Activated naive CD8-positive, alpha-beta T cell (primary cell): ENCODE measurements around the gene TNFSF12.

Experiments
- H3K27ac Mint-ChIP-seq: one replicate; pipeline ENCODE4 v1.8.0; 2021; ENCODE audit warnings: mixed read lengths
- H3K27me3 Mint-ChIP-seq: one replicate; pipeline ENCODE4 v1.8.0; 2021; ENCODE audit warnings: mixed read lengths
- H3K36me3 Mint-ChIP-seq: one replicate; pipeline ENCODE4 v1.8.0; 2021; ENCODE audit warnings: mixed read lengths
- H3K4me1 Mint-ChIP-seq: one replicate; pipeline ENCODE4 v1.8.0; 2021; ENCODE audit warnings: low read depth, mixed read lengths
- H3K4me3 Mint-ChIP-seq: one replicate; pipeline ENCODE4 v1.8.0; 2021; ENCODE audit warnings: mild to moderate bottlenecking, mixed read lengths
- H3K9me3 Mint-ChIP-seq: one replicate; pipeline ENCODE4 v1.8.0; 2021; ENCODE audit warnings: low read depth, mixed read lengths

Gene TNFSF12

DNA sequence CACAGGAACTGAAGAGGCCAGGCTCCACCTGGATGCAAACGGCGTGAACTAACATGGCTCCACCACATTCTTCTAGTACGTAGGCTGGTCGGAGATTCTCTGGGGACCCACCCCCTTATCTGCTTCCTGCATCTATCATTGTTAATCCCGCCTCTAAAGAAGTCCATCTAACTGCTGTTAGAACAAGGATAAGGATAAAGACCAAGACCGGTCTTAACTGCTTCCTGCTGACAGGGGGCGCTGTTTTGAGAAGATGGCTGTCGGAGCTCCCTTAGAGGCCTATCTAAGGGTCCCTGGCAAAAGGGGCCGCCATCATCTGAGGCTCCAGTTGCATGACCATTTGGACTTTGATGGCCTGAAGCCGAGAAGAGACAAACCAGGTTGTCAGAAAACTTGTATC is 25.8 kb upstream of the TNFSF12 start:
- Mint-ChIP-seq H3K36me3 (no peaks in the 10 kb centered on the region), H3K9me3 (no peaks in the 10 kb centered on the region), H3K27ac (no peak overlapping the region), H3K4me1 (peaks cover 3% of the 10 kb centered on the region), H3K4me3 (no peak overlapping the region), H3K27me3 (no peaks in the 10 kb centered on the region)

DNA sequence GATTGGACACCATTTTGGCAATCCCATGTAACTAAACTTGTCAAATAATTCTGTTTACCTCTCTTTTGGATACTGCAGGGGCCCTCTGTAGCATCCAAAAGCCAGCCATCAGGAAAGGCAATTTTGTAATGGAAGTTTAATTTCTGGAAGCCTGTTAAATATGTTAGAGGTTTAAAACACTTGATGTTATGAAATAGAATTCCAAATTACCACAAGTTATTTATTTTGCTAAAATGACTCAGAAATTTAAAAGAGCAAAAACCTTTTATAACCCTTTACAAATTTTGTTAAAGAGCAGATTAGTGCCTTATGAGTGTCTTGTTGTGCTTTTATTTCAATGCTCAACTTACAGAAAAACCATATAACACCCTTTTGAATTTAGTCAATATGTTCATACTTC is 20.0 kb upstream of the TNFSF12 start:
- Mint-ChIP-seq H3K27me3 (no peaks in the 10 kb centered on the region), H3K36me3 (no peaks in the 10 kb centered on the region), H3K9me3 (no peaks in the 10 kb centered on the region), H3K4me3 (no peak overlapping the region), H3K27ac (no peak overlapping the region), H3K4me1 (no peaks in the 10 kb centered on the region)

DNA sequence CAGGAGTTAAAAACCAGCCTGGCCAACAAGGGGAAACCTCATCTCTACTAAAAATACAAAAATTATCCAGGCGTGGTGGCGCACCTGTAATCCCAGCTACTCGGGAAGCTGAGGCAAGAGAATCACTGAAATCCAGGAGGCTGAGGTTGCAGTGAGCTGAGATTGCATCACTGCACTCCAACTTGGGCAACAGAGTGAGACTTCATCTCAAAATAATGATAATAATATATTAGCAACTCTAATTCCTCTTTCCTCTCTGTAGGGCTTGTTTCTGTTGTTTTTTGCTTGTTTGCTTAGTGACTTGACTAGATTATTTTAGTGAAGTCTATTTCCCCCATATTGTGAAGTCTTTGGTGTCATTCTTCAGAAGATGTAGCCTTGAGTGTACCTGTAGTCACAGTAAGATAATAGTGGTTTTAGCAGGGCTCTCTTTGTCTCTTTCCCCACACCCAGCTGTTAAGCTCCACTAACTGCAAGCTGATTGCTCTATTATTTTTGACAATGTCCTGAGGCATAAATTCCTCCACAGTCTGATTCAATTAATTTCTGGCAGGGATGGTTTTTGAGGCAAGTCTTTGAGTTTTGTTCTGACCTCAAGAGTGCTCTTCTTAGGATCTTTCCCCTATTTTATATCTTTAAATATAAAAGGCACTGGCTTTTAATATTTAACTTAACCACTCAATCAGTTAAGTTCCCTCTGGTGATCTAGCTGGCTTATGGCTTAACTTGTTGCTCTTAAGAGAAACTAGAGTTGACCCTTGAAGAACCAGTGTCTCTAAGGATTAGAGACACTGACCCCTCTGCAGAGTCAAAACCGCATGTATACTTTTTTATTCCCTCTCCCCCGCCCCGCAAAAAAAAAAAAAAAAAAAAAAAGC is 18.6 kb upstream of the TNFSF12 start:
- Mint-ChIP-seq H3K36me3 (no peaks in the 10 kb centered on the region), H3K4me1 (no peaks in the 10 kb centered on the region), H3K9me3 (no peaks in the 10 kb centered on the region), H3K27ac (no peak overlapping the region), H3K27me3 (no peaks in the 10 kb centered on the region), H3K4me3 (no peak overlapping the region)

DNA sequence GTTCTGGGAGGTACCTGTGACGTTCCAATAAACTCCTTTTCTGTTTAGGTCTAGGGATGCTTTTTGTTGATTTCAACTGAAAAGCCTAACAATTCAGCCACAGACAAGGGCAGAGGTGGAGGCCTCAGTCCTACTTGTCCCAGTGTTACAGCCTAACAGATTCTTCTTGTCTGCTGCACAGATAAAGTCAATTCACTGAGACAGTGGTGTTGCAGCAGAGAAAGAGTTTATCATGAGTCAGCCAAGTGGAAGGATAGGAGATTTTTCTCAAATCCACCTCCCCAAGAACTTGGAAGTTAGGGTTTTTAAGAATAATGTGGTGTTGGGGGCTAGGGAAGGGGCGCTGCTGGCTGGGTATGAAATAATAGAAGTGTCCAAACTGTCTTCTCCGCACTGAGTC is 10.8 kb upstream of the TNFSF12 start:
- no peaks in the 10 kb centered on the region for H3K36me3 Mint-ChIP-seq
- no peak overlapping the region for H3K27ac Mint-ChIP-seq
- no peaks in the 10 kb centered on the region for H3K27me3 Mint-ChIP-seq
- no peaks in the 10 kb centered on the region for H3K9me3 Mint-ChIP-seq
- H3K4me1 Mint-ChIP-seq = no peaks in the 10 kb centered on the region
- H3K4me3 Mint-ChIP-seq = no peak overlapping the region

DNA sequence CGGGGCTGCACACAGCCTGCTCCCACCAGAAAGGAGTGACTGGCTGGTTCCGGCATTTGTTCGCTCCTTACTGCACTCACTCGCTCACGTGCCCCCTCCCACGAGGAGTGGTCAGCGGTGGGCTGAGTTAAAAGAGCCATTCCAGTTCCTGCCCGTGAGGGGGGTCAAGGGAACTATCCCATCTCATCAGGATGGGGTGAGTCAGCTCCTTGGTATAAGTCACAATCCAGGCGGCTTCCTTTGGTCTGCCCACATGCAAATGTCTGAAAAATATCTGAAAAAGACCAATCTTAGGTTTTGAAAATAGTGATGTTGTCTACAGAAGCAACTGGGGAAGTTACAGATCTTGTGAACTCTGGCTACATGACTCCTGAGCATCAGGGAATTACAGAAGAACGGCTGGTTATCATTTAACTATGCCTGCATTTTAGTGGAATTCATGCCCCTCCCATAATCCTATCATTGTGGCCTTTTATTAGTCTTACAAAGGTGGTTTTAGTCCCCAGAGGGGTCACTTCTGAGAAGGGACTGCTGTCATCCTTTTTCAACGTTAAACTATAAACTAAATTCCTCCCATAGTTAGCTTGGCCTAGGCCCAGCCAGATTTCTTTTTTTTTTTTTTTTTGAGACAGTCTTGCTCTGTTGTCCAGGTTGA is 9.8 kb upstream of the TNFSF12 start:
- Mint-ChIP-seq H3K27me3 (no peaks in the 10 kb centered on the region), H3K27ac (no peak overlapping the region), H3K36me3 (no peaks in the 10 kb centered on the region), H3K4me1 (no peaks in the 10 kb centered on the region), H3K4me3 (no peak overlapping the region), H3K9me3 (no peaks in the 10 kb centered on the region)

DNA sequence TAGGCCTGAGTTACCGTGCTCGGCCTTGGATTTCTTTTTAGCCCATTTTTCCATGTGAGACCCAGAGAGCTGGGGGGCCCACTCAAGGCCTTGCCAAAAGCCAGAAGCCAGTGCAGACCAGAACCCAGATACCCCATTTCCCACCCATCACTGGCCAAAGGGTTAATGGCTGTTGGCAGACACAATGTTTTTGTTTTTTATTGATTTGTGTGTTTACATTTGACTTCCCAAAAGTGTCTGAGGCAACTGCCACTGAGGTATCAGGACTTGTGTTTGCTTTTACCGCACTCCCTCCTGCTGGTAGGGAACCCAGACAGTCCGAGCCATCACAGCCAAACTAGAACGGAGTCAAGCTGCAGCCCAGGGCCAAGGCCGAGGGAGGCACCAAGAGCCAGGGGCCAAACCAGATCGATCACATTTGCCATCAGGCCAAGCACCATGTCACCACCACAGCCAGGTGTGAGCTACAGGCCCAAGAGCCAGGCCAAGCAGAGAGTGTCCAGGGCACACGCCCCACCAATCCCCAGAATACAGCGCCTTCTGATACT is 7.7 kb upstream of the TNFSF12 start:
- H3K27me3 Mint-ChIP-seq = no peaks in the 10 kb centered on the region
- no peaks in the 10 kb centered on the region for H3K36me3 Mint-ChIP-seq
- H3K4me3 Mint-ChIP-seq = no peak overlapping the region
- no peaks in the 10 kb centered on the region for H3K9me3 Mint-ChIP-seq
- H3K27ac Mint-ChIP-seq = no peak overlapping the region
- H3K4me1 Mint-ChIP-seq = no peaks in the 10 kb centered on the region

DNA sequence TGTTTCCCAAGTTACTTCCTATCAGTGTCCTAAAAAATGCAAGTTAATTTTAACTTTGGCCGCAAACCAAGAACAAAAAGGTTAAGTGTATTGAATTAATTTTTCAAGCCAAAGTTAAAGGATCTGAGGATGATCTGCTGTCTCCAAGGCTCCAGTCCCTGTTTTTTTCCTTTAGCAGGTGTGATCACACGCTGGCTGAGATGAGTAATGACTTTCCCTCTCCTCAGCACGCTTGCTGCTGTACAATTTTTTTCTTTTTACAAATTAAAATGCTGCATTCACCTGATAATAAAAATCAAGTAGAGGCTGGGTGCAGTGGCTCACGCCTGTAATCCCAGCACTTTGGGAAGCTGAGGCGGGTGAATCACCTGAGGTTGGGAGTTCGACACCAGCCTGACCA is 3.9 kb upstream of the TNFSF12 start:
- H3K27ac Mint-ChIP-seq = no peak overlapping the region
- H3K4me1 Mint-ChIP-seq = peaks cover 17% of the 10 kb centered on the region
- no peaks in the 10 kb centered on the region for H3K9me3 Mint-ChIP-seq

DNA sequence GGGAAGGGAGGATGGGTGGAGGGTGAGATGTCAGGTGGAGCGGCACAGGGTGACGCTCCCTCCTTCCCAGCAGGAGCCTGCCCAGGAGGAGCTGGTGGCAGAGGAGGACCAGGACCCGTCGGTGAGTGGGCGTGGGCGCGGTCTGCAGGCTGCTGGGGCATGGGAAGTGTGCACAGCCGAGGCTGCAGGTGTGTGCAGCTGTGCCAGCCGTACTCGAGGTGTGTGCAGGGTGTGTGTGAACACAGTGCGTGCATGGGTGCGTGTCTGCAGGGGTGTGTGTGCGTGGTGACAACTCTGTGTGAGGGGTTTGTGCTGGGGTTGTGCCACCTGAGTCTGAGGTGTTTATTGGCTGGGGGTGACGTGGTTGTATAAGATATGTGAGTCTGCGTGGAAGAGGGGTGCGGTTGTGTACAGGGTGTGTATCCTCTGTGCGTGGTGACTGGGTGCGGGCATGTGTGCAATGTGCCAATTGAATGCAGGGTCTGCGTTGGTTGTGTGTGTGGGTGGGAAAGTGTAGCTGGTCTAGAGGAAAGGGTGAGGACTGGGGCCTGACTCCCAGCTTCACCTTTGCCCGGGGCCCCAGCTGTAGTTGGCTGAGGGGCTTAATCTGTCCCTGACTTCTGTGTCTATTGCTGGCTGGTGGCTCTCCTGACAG is 670 bp downstream of the TNFSF12 start:
- H3K4me3 Mint-ChIP-seq = peak overlapping the region; percentile 90
- H3K4me1 Mint-ChIP-seq = peaks cover 55% of the 10 kb centered on the region
- no peaks in the 10 kb centered on the region for H3K36me3 Mint-ChIP-seq
- H3K27ac Mint-ChIP-seq = peak overlapping the region; percentile 87
- H3K9me3 Mint-ChIP-seq = no peaks in the 10 kb centered on the region
- H3K27me3 Mint-ChIP-seq = no peaks in the 10 kb centered on the region

More for the DNA sequence above, 3.9 kb upstream of the TNFSF12 start:
- no peak overlapping the region for H3K4me3 Mint-ChIP-seq
- no peaks in the 10 kb centered on the region for H3K36me3 Mint-ChIP-seq
- H3K27me3 Mint-ChIP-seq = no peaks in the 10 kb centered on the region

DNA sequence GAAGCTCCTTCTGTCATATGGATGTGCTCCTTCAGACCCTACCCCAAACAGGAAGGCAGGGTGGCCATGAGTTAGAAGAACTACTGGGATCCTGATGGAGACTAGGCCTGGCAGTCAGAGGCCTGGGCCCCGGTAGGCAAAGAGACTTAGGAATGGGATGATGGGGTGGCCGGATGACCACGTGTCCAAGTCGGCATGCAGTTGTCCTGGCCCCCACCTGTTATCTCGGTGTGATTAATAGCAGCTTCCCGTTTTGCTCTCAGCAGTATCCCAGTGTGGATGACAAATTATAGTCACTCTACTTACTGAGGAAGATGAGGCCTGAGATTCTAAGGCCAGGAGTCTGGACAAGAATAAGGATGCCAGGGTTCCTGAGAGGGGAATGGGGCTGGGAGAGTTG is 1.5 kb downstream of the TNFSF12 start:
- Mint-ChIP-seq H3K36me3 (no peaks in the 10 kb centered on the region), H3K27ac (peak overlapping the region; percentile 61), H3K9me3 (no peaks in the 10 kb centered on the region), H3K4me1 (peaks cover 61% of the 10 kb centered on the region), H3K27me3 (no peaks in the 10 kb centered on the region), H3K4me3 (peak overlapping the region; percentile 20)

DNA sequence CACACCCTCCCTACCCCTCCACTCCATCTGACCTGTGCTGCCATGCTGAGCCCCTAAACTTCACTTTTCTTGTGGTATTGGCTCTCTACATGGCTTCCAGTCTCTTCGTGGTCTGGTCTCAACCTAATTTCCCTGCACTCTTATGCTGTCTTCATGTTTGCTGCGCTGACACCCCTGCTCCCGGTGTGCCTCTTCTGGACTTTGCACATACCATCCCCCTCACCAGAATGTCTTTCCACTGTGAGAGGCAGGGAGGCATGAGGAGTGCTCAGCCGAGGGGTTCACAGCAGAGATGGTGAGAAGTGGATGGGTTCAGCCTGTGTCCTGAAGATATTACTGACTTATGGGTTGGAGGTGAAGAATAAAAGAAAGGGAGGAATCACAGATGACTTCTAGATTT is 2.5 kb downstream of the TNFSF12 start:
- no peaks in the 10 kb centered on the region for H3K9me3 Mint-ChIP-seq
- peak overlapping the region; percentile 44 for H3K4me3 Mint-ChIP-seq
- no peaks in the 10 kb centered on the region for H3K27me3 Mint-ChIP-seq
- H3K27ac Mint-ChIP-seq = peak overlapping the region; percentile 62
- peaks cover 67% of the 10 kb centered on the region for H3K4me1 Mint-ChIP-seq
- H3K36me3 Mint-ChIP-seq = no peaks in the 10 kb centered on the region

DNA sequence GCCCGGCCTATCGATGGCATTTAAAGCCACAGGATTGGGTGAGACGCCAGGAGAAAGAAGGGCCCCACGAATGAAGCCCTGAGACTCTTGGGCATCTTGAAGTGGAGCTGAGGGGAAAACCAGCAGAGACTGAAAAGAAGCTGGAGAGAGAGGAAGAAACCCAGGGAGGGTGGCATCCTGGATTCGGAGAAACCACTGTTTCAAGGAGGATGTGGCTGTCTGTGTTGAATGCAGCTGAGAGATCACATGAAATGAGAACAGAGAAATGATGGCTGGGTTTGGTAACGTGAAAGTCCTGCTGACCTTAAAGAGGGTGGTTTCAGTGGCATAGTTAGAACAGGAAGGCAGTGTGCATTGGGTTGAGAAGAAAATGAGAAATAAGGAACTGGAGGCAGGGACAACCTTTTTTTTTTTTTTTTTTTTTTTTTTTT is 3.8 kb downstream of the TNFSF12 start:
- H3K27ac Mint-ChIP-seq = peak overlapping the region; percentile 87

DNA sequence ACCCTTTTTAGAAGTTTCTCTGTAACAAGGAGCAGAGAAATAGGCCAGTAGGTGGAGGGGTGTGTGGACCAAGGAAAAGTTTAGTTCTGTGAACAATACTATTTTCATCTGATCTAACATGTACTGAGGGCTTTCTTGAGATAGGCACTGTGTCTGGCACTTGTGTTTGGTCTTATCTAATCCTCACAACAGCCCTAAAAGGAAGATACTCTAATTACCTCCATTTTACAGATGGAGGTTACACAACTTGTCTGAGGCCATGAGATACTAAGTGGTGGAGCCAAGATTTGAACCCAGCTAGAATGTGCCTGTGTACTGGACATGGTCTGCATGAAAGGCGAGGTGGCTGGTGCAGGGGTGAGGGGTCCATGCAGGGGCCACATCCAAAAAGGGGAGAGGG is 4.5 kb downstream of the TNFSF12 start:
- peak overlapping the region; percentile 86 for H3K27ac Mint-ChIP-seq
- H3K4me1 Mint-ChIP-seq = peaks cover 69% of the 10 kb centered on the region
- H3K9me3 Mint-ChIP-seq = no peaks in the 10 kb centered on the region
- no peaks in the 10 kb centered on the region for H3K27me3 Mint-ChIP-seq
- no peaks in the 10 kb centered on the region for H3K36me3 Mint-ChIP-seq
- H3K4me3 Mint-ChIP-seq = peak overlapping the region; percentile 49

More for the DNA sequence above, 3.8 kb downstream of the TNFSF12 start:
- Mint-ChIP-seq H3K27me3 (no peaks in the 10 kb centered on the region), H3K9me3 (no peaks in the 10 kb centered on the region), H3K36me3 (no peaks in the 10 kb centered on the region), H3K4me1 (peaks cover 68% of the 10 kb centered on the region), H3K4me3 (peak overlapping the region; percentile 65)

DNA sequence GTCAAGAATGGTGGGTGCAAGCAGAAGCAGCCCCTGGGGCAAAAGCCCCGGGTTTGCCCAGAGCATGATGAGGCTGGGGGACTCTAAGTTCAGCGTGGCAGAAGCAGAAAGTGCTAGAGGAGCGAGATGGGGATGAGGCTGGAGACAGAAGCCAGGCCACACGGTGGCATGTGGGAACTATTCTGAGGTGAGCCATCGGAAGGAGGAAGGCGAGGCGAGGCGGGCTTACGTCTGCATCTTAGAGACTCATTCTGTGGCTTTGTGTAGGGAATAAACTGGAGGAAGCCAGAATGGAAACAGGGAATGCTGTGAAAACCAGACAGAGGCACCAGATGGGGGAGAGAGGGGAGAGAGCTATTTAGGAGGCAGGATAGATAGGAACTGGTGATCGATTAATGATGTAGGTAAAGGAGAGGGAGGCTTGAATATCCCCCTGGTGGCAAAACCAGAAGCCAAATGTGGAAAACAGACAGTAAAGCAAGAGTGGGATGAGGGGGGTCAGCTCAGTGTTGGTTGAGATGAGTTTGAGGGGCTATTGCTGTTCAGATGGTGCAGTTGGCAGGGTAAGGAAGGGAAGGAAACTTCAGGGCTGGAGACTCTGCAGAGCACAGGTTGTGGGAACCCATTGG is 6.6 kb downstream of the TNFSF12 start:
- H3K4me1 Mint-ChIP-seq = peaks cover 71% of the 10 kb centered on the region
- H3K27me3 Mint-ChIP-seq = no peaks in the 10 kb centered on the region
- H3K4me3 Mint-ChIP-seq = no peak overlapping the region
- no peaks in the 10 kb centered on the region for H3K9me3 Mint-ChIP-seq
- H3K36me3 Mint-ChIP-seq = no peaks in the 10 kb centered on the region
- H3K27ac Mint-ChIP-seq = peak overlapping the region; percentile 90

DNA sequence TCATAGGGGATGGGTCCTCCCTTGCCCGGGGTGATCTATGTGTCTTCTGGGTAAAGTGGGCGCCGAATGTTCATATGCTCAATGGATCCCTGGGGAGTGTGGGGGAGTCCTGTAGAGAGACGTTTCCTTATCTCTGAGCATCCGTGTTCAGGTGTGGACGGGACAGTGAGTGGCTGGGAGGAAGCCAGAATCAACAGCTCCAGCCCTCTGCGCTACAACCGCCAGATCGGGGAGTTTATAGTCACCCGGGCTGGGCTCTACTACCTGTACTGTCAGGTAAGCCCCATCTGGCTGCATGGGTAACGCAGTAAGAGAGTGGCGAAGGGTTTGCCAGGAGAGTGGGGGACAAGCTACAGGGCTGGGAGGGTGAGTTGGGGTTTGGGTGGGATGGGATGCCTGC is 7.8 kb downstream of the TNFSF12 start:
- Mint-ChIP-seq H3K4me1 (peaks cover 68% of the 10 kb centered on the region), H3K9me3 (no peaks in the 10 kb centered on the region), H3K4me3 (no peak overlapping the region), H3K36me3 (no peaks in the 10 kb centered on the region), H3K27me3 (no peaks in the 10 kb centered on the region), H3K27ac (peak overlapping the region; percentile 18)
